Tibial nerve (tissue), 4 donors: ENCODE measurements around the gene UBFD1.

ENCODE experiments used
- CTCF ChIP-seq, 5 experiments: fragments of 200-600 bp in 3 of 5; fragments of 450-650 bp in 2 of 5; sonication (generic) in 3 of 5; IDR thresholded peaks; one replicate each; pipeline ENCODE4 v1.5.1; 2016 to 2019; ENCODE audit warnings: antibody characterized with exemption in 5 of 5, mild to moderate bottlenecking in 3 of 5, moderate library complexity in 2 of 5
- EP300 ChIP-seq, 2 donors: sonication (generic); formaldehyde crosslinking; IDR thresholded peaks; one replicate each; pipeline ENCODE4 v1.6.1; 2017; ENCODE audit warnings: antibody characterized with exemption in 2 of 2, mild to moderate bottlenecking in 1 of 2
- POLR2A ChIP-seq, 2 donors: fragments of 450-650 bp; IDR thresholded peaks; one replicate each; pipeline ENCODE4 v1.6.1; 2017; ENCODE audit warnings: antibody characterized with exemption in 2 of 2, mild to moderate bottlenecking in 2 of 2, moderate library complexity in 2 of 2

GRCh38 chr16:23521965-23522364, 35.6 kb upstream of the UBFD1 start:
- TF ChIP-seq CTCF (IDR thresholded peaks at IDR 0.05) (no peak), POLR2A (IDR thresholded peaks at IDR 0.05) (no peak), EP300 (IDR thresholded peaks at IDR 0.05) (no peak)
